Dendritic cell treated with granulocyte-macrophage colony-stimulating factor and Interleukin-4, amounts not matched to agents 40 ng/mL and 50 ng/mL, for 4 days (primary cell): ENCODE results near the gene STK39.
A peak's percentile ranks its signal among the peaks of the same experiment; 100 is the strongest.

Source experiments
- H3K27ac Mint-ChIP-seq: one replicate; pipeline ENCODE4 v1.8.0; 2022; ENCODE audit warnings: mild to moderate bottlenecking, mixed read lengths
- H3K27me3 Mint-ChIP-seq: one replicate; pipeline ENCODE4 v1.8.0; 2022; ENCODE audit warnings: mild to moderate bottlenecking, mixed read lengths
- H3K36me3 Mint-ChIP-seq: one replicate; pipeline ENCODE4 v1.8.0; 2022; ENCODE audit warnings: low read depth, mixed read lengths
- H3K4me1 Mint-ChIP-seq: one replicate; pipeline ENCODE4 v1.8.0; 2022; ENCODE audit warnings: low read depth, mixed read lengths
- H3K4me3 Mint-ChIP-seq: one replicate; pipeline ENCODE4 v1.8.0; 2022; ENCODE audit warnings: mild to moderate bottlenecking, moderate library complexity, mixed read lengths
- H3K9me3 Mint-ChIP-seq: one replicate; pipeline ENCODE4 v1.8.0; 2022; ENCODE audit warnings: mixed read lengths
- intact Hi-C: fragments of 100-400 bp; cut with micrococcal nuclease; formaldehyde crosslinking; loops from one replicate; pipeline ENCODE4 v1.15.0; 2022

STK39 gene

GRCh38 chr2:168179592-168179991 is 67.8 kb downstream of the STK39 start:
- intact Hi-C loops: no loop called here
- no peak overlapping the region for H3K4me3 Mint-ChIP-seq
- H3K36me3 Mint-ChIP-seq: no peaks in the 10 kb centered on the region
- H3K27me3 Mint-ChIP-seq: no peaks in the 10 kb centered on the region
- H3K27ac Mint-ChIP-seq: no peak overlapping the region
- H3K9me3 Mint-ChIP-seq: no peaks in the 10 kb centered on the region
- peaks cover 30% of the 10 kb centered on the region for H3K4me1 Mint-ChIP-seq

- H3K9me3 Mint-ChIP-seq: no peaks in the 10 kb centered on the region
- H3K36me3 Mint-ChIP-seq: no peaks in the 10 kb centered on the region
- H3K27ac Mint-ChIP-seq: peak overlapping the region; percentile 41
- intact Hi-C loops: no loop called here
- H3K4me1 Mint-ChIP-seq: peaks cover 24% of the 10 kb centered on the region
- no peaks in the 10 kb centered on the region for H3K27me3 Mint-ChIP-seq
- no peak overlapping the region for H3K4me3 Mint-ChIP-seq
Measured at GRCh38 chr2:168178520-168179324, 68.7 kb downstream of the STK39 start.

- Mint-ChIP-seq H3K4me3 (no peak overlapping the region), H3K4me1 (peaks cover 21% of the 10 kb centered on the region), H3K9me3 (no peaks in the 10 kb centered on the region), H3K27me3 (no peaks in the 10 kb centered on the region), H3K27ac (no peak overlapping the region), H3K36me3 (no peaks in the 10 kb centered on the region)
- intact Hi-C loops: no loop called here
Measured at GRCh38 chr2:168176402-168176801, 71.0 kb downstream of the STK39 start.

- peaks cover 29% of the 10 kb centered on the region for H3K4me1 Mint-ChIP-seq
- intact Hi-C loops: no loop called here
Measured at GRCh38 chr2:168175469-168175868, 71.9 kb downstream of the STK39 start.

GRCh38 chr2:168174756-168175155 is 72.6 kb downstream of the STK39 start:
- no peaks in the 10 kb centered on the region for H3K9me3 Mint-ChIP-seq
- H3K27ac Mint-ChIP-seq: peak overlapping the region; percentile 84
- intact Hi-C loops: no loop called here
- no peaks in the 10 kb centered on the region for H3K27me3 Mint-ChIP-seq
- H3K4me1 Mint-ChIP-seq: peaks cover 35% of the 10 kb centered on the region
- peak overlapping the region; percentile 30 for H3K4me3 Mint-ChIP-seq
- no peaks in the 10 kb centered on the region for H3K36me3 Mint-ChIP-seq

More at GRCh38 chr2:168175469-168175868, 71.9 kb downstream of the STK39 start:
- H3K27me3 Mint-ChIP-seq: no peaks in the 10 kb centered on the region
- H3K4me3 Mint-ChIP-seq: no peak overlapping the region
- no peaks in the 10 kb centered on the region for H3K36me3 Mint-ChIP-seq
- no peaks in the 10 kb centered on the region for H3K9me3 Mint-ChIP-seq
- H3K27ac Mint-ChIP-seq: no peak overlapping the region

GRCh38 chr2:168172071-168172470 is 75.3 kb downstream of the STK39 start:
- intact Hi-C loops: no loop called here
- H3K27me3 Mint-ChIP-seq: no peaks in the 10 kb centered on the region
- H3K4me1 Mint-ChIP-seq: peaks cover 40% of the 10 kb centered on the region
- H3K36me3 Mint-ChIP-seq: no peaks in the 10 kb centered on the region
- H3K4me3 Mint-ChIP-seq: no peak overlapping the region
- H3K27ac Mint-ChIP-seq: no peak overlapping the region
- no peaks in the 10 kb centered on the region for H3K9me3 Mint-ChIP-seq

GRCh38 chr2:168171059-168171762 is 76.2 kb downstream of the STK39 start:
- no peak overlapping the region for H3K4me3 Mint-ChIP-seq
- no peaks in the 10 kb centered on the region for H3K27me3 Mint-ChIP-seq
- intact Hi-C loops: no loop called here
- peak overlapping the region; percentile 55 for H3K27ac Mint-ChIP-seq
- peaks cover 49% of the 10 kb centered on the region for H3K4me1 Mint-ChIP-seq
- no peaks in the 10 kb centered on the region for H3K9me3 Mint-ChIP-seq
- H3K36me3 Mint-ChIP-seq: no peaks in the 10 kb centered on the region

- intact Hi-C loops: loop anchor here (5.0 kb wide), 1 partner anchor 78 kb away; the partner anchor contains the start of gene STK39
- H3K4me3 Mint-ChIP-seq: no peak overlapping the region
- no peak overlapping the region for H3K27ac Mint-ChIP-seq
- no peaks in the 10 kb centered on the region for H3K27me3 Mint-ChIP-seq
- no peaks in the 10 kb centered on the region for H3K36me3 Mint-ChIP-seq
- H3K9me3 Mint-ChIP-seq: no peaks in the 10 kb centered on the region
- peaks cover 56% of the 10 kb centered on the region for H3K4me1 Mint-ChIP-seq
Measured at GRCh38 chr2:168169097-168169745, 78.2 kb downstream of the STK39 start.

- intact Hi-C loops: loop anchor here (5.0 kb wide), 1 partner anchor 80 kb away; the partner anchor contains the start of gene STK39
- Mint-ChIP-seq H3K4me3 (no peak overlapping the region), H3K27me3 (no peaks in the 10 kb centered on the region), H3K27ac (peak overlapping the region; percentile 35), H3K9me3 (no peaks in the 10 kb centered on the region), H3K36me3 (peaks cover 6% of the 10 kb centered on the region), H3K4me1 (peaks cover 59% of the 10 kb centered on the region)
Measured at GRCh38 chr2:168167511-168168263, 79.7 kb downstream of the STK39 start.

GRCh38 chr2:168166902-168167510 is 80.4 kb downstream of the STK39 start:
- no peaks in the 10 kb centered on the region for H3K9me3 Mint-ChIP-seq
- H3K4me1 Mint-ChIP-seq: peaks cover 55% of the 10 kb centered on the region
- no peak overlapping the region for H3K4me3 Mint-ChIP-seq
- intact Hi-C loops: loop anchor here (5.0 kb wide), 1 partner anchor 80 kb away; the partner anchor contains the start of gene STK39
- peaks cover 6% of the 10 kb centered on the region for H3K36me3 Mint-ChIP-seq
- no peaks in the 10 kb centered on the region for H3K27me3 Mint-ChIP-seq
- peak overlapping the region; percentile 35 for H3K27ac Mint-ChIP-seq

- peak overlapping the region; percentile 35 for H3K27ac Mint-ChIP-seq
- H3K4me3 Mint-ChIP-seq: no peak overlapping the region
- H3K9me3 Mint-ChIP-seq: no peaks in the 10 kb centered on the region
- peaks cover 6% of the 10 kb centered on the region for H3K36me3 Mint-ChIP-seq
- H3K4me1 Mint-ChIP-seq: peaks cover 53% of the 10 kb centered on the region
- intact Hi-C loops: loop anchor here (5.0 kb wide), 1 partner anchor 81 kb away; the partner anchor contains the start of gene STK39
- no peaks in the 10 kb centered on the region for H3K27me3 Mint-ChIP-seq
Measured at GRCh38 chr2:168165985-168166901, 81.2 kb downstream of the STK39 start.

GRCh38 chr2:168165397-168165796 is 82.0 kb downstream of the STK39 start:
- Mint-ChIP-seq H3K9me3 (no peaks in the 10 kb centered on the region), H3K27me3 (no peaks in the 10 kb centered on the region), H3K4me1 (peaks cover 45% of the 10 kb centered on the region), H3K36me3 (peaks cover 6% of the 10 kb centered on the region), H3K4me3 (peak overlapping the region; percentile 31), H3K27ac (peak overlapping the region; percentile 30)
- intact Hi-C loops: loop anchor here (5.0 kb wide), 1 partner anchor 82 kb away; the partner anchor contains the start of gene STK39
